ENCODE results near the gene ARHGDIA.
A peak's percentile ranks its signal among the peaks of the same experiment; 100 is the strongest.

Gene ARHGDIA

DNA sequence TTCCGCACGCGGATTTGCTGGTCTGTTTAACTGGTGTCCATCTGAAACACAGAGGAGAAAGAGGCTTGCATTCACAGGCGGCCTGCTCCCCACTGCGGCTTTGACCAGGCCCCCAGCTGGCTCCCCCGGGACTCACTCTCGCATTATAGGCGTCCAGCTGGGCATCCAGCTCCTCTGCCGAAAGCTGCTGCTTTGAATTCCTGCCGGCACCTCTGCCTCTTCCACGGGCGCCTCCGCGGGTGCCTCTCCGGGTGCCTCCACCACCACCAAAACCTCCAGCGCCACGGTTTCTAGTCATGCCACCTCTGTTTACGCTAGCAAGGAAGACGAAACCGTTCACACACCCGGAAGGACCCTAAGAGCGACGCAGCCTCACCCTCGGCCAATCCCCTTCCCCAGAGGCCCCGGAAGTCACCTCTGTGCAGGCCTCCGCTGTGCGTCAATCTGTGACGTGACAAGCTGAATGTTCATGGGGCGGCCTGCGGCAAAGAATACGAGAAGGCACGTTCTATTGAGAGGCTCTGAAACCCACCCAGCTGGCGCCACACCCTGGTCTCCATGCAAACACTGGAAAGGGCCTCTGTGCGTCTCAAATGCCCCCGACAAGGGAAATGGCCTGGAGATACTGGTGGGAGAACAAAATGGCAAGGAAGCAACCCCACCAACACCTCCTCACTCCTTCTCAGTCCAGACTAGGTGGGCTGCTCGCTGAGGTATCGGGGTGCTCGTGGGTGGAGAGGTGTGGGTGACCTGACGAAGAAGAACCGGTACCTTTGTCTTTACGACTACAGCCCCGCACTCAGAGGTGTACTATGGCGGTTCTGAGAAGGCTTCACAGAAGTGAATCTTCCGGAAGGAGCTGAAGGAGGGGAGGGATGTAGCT lies 17.2 kb upstream of the ARHGDIA start:
- ATAC-seq (no peak), DNase-seq (no peak)

DNA sequence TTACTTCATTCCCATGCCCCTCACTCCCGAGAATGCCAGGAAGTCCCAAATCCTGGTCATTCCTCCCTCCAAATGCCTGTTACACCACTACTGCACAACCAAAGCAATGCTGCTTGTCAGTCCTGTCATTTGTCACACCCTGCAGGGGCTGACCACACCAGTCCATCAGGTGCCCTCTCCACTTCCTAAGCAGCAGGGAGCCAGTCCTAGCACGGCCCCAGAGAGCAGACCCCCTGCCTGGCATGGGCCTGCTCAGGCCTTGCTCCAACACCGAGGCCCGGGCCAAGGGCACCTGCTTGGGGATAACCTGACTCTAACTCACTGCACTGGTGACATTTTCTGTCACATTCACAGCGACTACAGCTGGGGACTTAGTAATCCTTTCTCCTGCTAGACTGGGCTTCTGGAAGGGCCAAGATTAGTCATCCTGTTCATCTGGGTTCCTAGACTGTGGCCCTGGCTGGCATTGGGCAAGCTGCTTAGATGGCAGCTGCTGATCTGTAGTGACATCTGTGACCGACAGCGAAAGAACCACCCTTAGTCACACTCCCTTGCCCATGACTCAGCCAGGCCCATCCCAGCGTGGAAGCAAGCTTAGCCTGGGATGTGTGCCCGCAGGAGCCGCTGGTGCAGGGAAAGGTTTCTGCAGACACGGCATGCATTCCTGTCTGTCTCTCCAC lies 14.9 kb upstream of the ARHGDIA start:
- ATAC-seq = no peak
- DNase-seq = no peak

DNA sequence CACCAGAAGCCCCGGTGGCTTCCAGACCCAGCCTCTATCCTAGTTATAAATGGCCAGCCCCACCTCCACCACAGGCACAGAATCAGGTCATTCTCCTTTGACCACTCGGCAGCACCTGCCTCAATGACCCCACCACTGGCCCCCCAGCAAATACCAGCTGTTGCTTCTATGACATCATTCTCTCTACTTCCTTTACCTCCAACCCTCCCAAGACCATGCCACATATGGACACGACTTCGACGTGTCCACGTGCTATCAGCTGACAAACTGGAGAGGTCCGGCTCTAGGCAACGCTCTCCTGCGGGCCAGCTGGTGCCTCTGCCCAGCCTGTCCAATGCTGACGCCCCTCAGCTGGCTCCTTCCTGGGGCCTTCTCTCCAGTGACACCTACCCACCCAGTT lies 14.3 kb upstream of the ARHGDIA start:
- DNase-seq = no peak
- ATAC-seq = no peak

DNA sequence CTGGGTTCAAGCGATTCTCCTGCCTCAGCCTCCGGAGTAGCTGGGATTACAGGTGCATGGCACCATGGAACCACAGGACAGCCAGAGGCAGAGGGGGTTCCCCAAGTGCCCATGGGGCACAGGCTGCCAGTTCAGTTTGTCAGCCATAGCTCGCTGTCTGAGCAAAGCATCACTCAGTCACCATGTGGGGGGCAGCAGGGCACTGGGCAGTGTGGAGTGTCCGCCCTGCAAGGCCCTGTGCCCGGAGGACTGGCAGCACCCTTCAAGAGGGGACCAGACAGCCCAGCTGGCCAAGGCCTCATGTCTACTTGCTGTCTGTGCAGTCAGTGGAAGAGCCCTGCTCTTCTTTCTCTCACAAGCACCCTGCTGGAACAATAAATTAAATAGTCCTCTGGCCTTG lies 13.8 kb upstream of the ARHGDIA start:
- no peak for ATAC-seq
- DNase-seq = no peak

DNA sequence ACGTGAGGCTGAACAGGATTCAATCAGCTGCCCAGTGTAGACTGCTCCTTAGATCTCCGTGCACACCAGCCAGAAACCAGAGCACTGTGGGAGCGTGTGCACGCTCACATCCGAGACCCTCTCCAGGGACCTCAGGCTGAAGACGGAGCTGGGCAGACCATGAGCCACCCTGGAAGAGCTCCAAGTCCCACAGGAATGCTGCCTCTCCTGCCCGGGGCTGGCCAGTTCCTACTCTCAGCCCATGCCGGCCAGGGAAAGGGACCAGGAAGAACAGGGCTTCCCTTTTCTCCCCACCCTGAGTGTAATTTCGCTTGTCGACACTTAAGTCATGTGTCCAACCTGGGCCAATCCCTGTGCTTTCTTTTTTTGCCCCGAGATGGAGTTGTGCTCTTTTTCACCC lies 13.4 kb upstream of the ARHGDIA start:
- no peak for ATAC-seq
- DNase-seq = no peak

DNA sequence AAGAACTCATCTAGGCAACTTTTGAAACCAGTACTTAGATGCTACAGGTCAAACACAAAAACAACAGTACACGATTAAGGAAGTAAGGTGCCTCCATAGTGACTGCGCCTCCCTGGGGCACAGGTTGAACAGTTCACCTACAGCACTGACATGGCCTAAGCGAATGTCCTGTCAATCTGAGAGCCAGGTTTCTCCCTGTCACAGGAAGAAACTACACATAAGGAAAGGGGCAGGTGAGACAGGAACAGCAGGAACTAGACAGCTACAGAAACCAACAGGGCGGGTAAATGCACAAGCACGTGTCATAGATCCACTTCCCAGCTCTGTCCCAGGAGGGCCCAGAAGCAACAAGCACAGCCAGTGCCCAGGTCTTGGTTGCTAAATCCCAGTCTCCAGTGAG lies 8.0 kb upstream of the ARHGDIA start:
- ATAC-seq (no peak), DNase-seq (no peak)

DNA sequence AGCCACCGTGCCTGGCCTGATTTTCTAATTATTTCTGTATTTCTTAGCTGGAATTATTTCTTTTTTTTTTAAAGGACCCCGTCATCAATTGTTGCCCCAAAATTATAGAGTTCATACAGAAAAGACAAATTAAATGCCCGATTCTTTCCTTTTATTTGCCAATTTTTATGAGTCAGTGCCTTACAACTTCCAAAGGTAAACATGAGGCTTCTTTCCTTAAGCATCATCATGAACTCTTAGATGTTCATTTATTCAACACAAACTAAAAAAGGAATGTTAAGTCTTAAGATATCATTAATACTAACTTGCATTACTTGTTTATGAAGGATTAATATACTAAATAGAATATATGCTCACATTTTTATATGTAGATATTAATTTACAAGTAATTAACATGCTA lies 7.2 kb upstream of the ARHGDIA start:
- no peak for ATAC-seq
- no peak for DNase-seq

DNA sequence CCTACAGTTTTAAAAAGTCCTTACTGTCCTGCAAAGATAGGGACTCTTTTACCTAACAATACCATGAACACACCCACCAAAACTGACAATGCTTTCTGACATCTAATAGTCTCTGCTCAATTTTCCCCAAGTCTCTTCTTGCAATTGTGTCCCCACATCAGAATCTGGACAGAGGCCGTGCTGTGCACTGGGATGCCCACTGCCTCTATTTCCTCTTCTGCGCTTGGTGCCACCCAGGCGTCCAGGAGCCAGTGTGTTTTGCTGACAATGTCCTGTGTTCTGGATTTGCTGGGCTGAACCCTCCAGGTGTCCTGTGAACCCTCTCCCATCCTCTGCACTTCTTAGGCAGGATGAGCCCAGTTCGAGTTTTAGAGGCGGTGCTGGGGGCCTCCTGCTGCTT lies 6.4 kb upstream of the ARHGDIA start:
- DNase-seq (no peak), ATAC-seq (no peak)

DNA sequence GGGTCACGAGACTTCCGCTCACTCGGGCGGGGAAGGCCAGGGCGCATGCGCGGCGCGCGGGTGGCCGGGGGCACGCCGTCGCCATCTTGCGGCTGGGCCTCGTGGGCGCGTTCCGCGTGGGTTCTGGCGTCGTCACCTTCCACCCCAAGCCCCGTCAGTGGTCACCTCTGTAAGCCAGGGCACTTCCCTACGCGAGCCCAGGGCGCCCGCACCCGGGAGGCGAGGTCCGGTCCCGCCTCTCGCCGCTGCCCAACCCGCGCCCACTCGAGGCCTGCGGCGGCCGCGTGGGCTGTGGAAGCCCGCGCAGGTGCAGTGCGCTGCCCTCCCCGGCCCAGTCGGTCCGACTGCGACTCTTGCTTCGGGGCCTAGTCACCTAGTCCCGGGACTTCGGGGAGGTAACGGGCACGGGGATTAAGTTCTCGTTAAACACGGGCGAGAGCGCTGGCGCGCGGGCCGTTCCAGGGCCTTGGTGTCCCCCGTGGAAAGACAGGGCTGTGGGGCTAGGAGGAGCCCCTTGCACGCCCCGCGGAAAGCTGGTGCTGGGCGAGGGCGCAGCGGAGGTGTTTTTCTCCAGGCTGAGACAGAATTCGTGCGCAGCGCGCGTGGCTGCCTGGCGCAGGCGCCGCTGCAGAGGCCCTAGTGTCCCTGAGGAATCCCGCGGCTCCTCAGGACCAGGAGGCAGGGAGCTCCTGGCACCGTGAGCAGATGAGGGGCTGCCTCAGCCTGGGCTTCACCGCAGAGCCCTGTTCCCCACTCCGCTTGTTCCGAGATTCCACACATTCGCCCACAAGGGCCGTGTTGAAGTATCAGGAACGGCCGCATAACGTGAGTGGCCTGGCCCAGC lies 472 bp upstream of the ARHGDIA start:
- ATAC-seq (no peak), DNase-seq (peak; percentile 98)

DNA sequence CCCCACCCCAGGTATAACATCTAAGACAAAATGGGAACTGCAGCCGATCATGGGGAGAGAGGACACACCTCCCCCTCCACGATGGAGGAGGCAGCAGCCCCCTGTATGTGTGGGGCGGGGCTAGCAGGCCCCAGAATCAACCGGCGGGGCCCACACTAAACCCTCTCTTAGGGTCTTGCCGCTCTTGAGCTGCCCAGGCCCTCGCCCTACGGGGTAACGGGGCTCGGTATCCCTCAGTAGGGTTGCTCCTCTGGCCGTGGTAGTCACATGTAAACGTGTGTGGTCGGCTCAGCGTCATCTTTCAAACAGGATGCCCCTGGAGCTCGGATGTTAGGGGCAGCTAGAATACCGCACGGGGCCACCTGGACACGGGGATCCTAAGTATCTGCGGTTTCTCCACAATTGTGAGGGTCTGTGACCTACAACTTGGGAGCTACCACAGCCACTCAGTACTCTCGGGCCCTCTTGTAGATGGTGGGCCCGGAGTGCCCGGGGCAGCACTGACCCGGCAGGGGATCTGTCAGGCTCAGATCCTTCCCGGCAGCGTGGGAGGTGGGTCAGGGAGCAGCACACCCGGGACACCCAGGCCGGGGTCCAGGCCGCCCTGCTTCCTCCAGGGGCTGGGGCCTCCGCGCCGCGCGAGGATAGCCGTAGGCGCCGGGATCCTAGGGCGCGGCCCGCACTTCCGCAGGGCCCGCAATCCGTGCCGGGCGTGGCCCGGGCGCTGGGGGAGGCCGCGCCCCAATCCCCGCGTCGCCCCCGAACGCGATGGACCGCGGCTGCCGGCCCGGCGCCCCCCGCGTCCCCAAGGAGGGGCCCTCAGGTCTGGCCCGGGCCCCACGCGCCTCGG lies 781 bp downstream of the ARHGDIA start:
- peak; percentile 5 for ATAC-seq
- peak; percentile 61 for DNase-seq

DNA sequence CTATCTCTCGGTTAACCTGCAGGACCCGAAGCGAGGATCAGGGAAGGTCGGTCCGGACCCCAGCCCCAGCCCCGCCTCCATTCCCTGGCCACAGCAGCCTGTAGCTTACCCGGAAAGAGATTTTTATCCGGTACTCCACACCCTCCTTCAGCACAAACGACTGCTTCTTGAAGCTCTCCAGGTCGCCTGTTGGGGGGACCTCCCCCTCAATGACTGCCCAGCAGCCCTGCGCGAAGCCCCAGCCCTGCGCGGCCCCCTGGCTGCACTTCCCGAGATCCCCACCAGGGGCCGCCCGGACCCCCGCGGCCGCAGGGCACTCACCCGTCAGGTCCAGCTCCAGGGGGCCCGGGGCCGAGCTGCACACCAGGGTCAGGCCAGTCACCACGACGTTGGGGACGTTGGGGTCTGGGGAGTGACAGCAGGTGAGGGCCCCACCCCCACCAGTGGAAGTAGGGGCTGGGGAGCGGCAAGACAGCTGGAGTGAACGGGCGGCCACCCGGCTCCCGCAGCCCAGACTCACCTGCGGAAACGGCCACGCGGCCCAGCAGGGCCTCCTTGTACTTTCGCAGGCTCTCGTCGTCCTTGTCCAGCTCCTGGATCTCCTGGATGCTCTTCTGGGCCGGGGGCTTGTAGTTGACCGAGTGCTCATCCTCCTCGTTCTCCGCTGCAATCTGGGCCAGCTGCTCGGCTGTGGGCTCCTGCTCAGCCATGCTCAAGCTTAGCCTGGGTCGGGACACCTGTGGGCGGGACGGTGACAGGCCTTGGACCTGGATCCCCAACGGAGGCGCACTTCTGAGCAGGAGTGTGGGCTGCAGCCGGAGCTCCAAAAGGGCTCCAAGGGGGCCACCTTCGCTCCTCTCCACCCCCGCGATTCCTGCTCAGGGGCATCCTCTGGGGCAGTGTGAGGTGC lies 1.7 kb downstream of the ARHGDIA start:
- ATAC-seq (peak; percentile 15), DNase-seq (peak; percentile 78)

DNA sequence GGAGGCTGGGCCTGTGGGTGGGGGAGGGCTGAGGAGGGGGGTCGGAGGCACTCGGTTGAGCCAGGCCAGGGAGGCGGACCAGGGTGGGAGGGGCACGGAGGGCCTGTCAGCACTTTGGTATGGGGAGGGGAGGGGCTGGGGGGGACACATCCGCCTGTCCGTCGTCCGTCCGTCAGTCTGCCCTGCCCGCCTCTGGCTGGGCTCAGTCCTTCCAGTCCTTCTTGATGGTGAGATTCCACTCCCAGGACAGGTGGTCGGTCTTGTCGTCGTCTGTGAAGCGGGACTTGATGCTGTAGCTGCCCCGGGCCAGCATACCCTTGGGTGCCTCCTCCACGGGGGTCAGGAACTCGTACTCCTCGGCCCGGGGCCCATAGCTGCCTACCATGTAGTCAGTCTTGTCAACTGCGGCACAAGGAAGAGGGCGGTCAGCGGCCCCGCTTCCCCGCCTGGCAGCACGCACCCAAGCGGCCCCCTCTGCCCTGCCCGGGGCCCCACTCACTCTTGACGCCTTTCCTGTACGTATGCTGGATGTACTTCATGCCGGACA lies 2.4 kb downstream of the ARHGDIA start:
- DNase-seq (peak; percentile 37), ATAC-seq (no peak)

DNA sequence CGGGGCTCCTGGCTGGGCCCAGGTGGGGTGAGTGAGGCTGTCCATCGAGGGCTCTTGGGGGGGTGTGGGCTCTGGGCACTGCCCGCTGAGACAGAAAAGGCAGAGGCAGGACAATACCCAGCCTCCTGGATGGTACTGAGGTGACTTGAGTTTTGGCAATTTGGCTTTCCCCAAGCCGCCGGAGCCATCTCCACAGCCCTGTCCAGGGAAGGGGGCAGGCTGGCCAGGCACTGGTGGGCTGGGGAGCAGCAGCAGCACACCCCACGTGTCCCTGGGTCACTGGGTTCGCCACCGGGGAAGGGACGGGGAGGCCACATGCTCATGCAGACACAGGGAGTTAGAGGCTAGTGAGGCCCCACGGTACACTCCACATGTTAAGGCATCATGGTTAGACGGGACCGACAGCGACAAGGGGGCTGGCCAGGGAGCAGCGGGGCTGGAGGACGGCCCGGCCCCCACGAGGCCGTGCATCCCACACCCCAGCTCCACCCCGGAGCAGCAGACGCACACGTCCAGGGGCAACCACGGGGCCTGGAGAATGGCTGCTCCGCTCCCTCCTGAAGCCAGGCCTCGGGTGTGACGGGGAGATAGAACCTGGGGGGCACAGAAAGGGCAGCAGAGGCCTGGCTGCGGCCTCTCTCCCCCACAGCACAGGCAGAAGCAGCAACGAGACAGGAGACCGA lies 3.0 kb downstream of the ARHGDIA start:
- DNase-seq (peak; percentile 33), ATAC-seq (no peak)

DNA sequence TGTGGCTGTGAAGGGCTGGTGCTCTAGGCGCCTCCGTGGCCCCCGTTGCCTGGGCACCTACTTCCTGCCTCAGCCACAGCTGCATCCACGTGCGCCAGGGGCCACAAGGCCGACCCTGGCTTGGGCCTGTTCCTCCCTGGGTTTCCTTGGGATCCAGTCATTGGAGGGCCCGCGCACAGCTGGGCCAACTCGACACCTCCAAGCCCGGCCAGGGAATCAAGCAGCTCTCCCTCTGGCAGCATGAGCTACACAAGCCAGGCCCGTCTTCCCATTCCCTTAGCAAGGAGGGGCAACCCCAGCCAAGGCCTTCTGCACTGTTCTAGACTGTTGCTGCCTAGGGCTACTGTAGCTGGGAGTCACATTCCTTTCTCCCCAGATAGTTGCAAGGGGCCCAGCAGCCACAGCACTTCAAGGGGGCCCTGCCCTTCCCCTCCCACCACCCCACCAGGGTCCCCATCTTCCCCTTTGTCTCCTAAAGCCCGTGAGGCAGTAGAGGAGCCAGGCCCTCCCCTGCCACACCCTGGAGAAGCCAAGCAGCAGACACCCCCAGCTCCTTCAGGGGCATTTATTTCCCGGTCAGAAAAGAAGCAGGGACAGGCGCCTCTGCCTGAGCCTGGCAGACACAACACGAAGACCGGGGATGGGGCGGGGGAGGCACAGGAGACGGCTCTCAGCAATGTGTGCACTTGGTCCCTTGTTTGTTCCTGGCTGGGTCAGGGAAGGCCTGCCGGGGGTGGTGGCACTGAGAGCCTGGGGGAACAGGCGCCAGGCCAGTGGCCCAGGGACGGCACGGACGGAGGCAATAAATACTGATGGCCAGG lies 3.8 kb downstream of the ARHGDIA start:
- ATAC-seq = no peak
- peak; percentile 49 for DNase-seq

DNA sequence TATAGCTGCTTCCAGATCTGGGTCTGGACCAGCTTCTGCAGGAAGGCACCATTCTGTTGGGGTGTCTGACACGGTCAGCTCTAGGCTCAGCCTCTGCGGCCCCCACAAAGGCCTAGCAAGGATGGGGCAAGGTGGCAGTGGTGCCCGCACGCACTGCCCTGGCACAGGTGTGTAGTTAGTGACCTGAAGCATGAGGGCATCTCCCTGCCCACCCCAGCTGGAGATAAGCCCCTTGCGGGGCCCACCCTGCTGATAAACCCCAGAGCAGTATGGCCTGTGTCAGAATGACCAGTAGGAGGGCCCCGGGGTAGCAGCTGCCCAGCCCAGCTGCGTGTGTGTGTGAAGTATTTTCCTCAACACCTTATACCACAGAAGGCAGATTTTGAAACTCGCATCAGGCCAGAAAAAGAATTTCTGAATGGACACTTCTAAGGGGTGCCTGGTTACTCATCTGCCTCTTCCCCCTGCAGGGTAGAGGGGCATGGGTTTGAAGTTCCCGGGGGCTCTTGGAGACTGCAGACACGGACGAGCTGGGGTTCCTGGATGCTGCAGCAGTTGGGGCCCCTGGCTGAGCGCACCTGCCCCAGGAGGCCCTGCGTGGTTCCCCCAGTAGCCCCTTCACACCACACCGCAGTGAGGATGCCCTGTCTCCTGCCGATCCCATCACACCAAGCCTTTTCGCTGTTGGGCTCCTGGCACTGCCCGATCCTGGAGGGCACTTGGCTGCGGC lies 4.5 kb downstream of the ARHGDIA start:
- DNase-seq (no peak), ATAC-seq (no peak)

DNA sequence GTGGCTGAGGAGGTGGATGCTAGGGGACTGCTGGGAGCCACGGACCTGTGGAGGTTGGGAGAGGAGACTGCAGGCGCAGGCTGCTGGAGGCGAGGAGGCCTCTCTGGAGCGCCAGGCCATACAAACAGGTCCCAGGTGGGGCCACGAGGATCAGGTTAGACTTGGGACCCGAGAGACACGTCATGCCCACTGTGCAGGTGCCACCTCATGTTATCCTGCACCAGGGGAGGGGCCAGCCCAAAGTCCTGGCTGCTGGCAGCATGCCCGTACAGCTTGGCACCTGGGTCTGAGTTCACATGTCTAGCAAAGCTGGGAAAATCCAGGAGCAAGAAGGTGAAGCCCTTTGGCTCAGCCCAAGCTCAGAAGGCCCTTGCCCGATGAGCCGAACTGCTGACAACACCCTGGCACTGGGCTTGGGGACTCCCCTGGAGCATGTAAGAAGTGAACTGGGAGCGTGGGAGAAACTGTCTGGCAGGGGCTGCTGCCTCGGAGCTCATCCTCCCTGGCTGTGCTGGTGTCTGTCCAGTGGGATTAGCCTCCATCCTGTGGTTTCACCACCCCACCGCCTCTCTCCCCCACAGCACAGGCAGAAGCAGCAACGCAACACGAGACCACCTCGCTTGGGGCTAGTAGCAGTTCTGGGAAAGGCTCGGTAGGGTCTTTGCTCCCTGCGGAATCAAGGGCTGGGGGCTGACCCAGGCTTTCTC lies 5.3 kb downstream of the ARHGDIA start:
- no peak for DNase-seq
- ATAC-seq = no peak

DNA sequence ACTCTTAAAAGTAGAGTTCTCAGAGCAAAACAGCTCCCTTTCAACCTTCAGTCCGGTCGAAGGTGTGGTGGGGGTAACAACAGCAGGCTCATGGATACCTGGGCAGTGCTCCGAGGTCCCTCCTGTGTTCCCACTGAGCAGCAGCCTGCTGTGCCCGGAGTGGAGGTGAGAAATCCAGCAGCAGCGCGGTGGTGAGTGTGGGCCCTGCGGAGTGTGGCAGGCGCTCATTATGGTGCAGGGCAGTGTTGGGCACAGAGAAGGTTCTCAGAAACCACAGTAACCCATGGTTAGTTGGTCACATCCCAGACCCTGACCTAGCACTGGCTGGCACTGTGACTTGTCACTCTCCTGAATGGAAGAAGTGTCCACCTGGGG lies 5.8 kb downstream of the ARHGDIA start:
- ATAC-seq = no peak

More for the DNA sequence above, 5.8 kb downstream of the ARHGDIA start:
- no peak for DNase-seq

All from stimulated activated naive CD8-positive, alpha-beta T cell treated with anti-CD3 and anti-CD28 coated beads, Interleukin-15, Interleukin-2, amounts not matched to agents 100 U/mL and 50 U/mL, for 24 hours (primary cell).